Right lobe of liver (tissue), 6 donors: Measurements from ENCODE around the gene AHSP. TPM values are rescaled to one million over a fixed set of nuclear protein-coding genes. Genes with fewer than 3 reads are reported as not detected.
"Not testable (repeated sequence)": the region's sequence is repeated elsewhere in the genome, so short reads cannot be mapped to it uniquely, and the experiment has no call there.

ENCODE experiments used
- ATAC-seq, 4 donors: fragments of 200-7000 bp; cut with Tn5 transposase; one replicate each; pipeline ENCODE4 v1.9.1; 2020; ENCODE audit warnings: mild to moderate bottlenecking in 4 of 4, moderate library complexity in 4 of 4
- DNase-seq, 3 donors: peaks; one replicate each; pipeline ENCODE4 v3.0.0-alpha.2; 2020
- H3K27ac ChIP-seq, 3 donors: fragments of 200-600 bp; one replicate each; pipeline ENCODE4 v1.8.0; 2022
- H3K27me3 ChIP-seq, 2 donors: fragments of 200-600 bp; one replicate each; pipeline ENCODE4 v1.8.0; 2022
- H3K36me3 ChIP-seq, 4 donors: fragments of 200-600 bp; sonication (generic) in 1 of 4; one replicate each; pipeline versions ENCODE4 v1.5.1 to v1.8.0; 2017 to 2022; ENCODE audit warnings: control low read depth in 1 of 4
- H3K4me1 ChIP-seq, 4 donors: fragments of 200-600 bp; sonication (generic) in 1 of 4; one replicate each; pipeline versions ENCODE4 v1.5.1 to v1.8.0; 2017 to 2022; ENCODE audit warnings: control low read depth in 1 of 4
- H3K4me3 ChIP-seq, 3 donors: fragments of 200-600 bp; one replicate each; pipeline ENCODE4 v1.8.0; 2022
- H3K9me3 ChIP-seq, 4 donors: fragments of 200-600 bp; sonication (generic) in 1 of 4; one replicate each; pipeline versions ENCODE4 v1.5.1 to v1.8.0; 2017 to 2022; ENCODE audit warnings: control low read depth in 1 of 4
- POLR2A ChIP-seq: fragments of 450-650 bp; IDR thresholded peaks from one replicate; pipeline ENCODE4 v1.6.1; 2017; ENCODE audit warnings: antibody characterized with exemption, mild to moderate bottlenecking
- WGBS: methylation state at CpG from one replicate; pipeline ENCODE4 v1.1.6; 2018; ENCODE audit warnings: low coverage, low lambda C conversion rate; ENCODE audit not compliant: insufficient coverage; ENCODE audit errors: missing lambda C conversion rate; 5-methylcytosine and 5-hydroxymethylcytosine counted together
- intact Hi-C, 2 donors: fragments of 100-400 bp; cut with DNase I; formaldehyde crosslinking; loops; one replicate each; pipeline versions ENCODE4 v1.11.2 to v1.14.1; 2022
- total RNA-seq, 6 experiments: library from RNA; depleted of rRNA in 2 of 6; stranded (reverse); fragments of >200 nt in 2 of 6; fragmentation: NEBNext Ultra II Directional in 3 of 6; extraction: Animal tissue kit (Norgen Biotek cat#: 25700) in 3 of 6; gene quantifications; one replicate each; pipeline versions ENCODE4 v1.1.0 to v1.2.4, GENCODE V29; 2016 to 2023
- TF ChIP-seq, protein P1 (sequence below), 4 donors: fragments of 200-600 bp in 3 of 4; fragments of 450-650 bp in 1 of 4; IDR thresholded peaks; one replicate each; pipeline versions ENCODE4 v1.5.1 to v1.8.0; 2016 to 2022; ENCODE audit warnings: antibody characterized with exemption in 4 of 4, mild to moderate bottlenecking in 2 of 4
- donor health status: DM: no; HTN: yes; CAD: no.
- donor health status: DM: no; HTN: no; CAD: no.
- donor health status: DM: no; HTN: no; CAD: no.
- donor health status: DM: no; HTN: yes; CAD: no.
- donor health status: DM: no; HTN: yes; CAD: no.

AHSP gene
- total RNA-seq, 6 experiments from 2014 or later: 0.95 to 7.3 (median 3.0) TPM; not detected in 2

DNA sequence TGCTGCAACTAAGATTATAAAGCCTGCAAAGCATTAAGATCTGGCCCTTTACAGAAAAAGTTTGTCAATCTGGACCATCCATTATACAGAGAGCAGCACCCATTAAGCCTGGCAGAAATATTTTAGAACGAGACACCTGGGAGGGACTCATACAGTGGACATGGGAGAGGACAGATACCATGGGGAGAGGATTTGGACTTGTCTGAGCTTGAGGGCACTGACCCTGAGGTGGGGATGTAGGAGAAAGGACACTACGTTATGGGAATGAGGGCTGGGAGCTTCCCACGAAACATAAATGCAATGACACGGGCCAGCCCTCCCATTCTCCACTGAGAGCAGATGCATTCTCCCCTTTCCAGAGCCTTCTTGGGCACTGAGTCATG lies 25.7 kb upstream of the AHSP start:
- DNase-seq: no peak
- H3K36me3 ChIP-seq: peaks cover 0 to 18% (median 4%) of the 10 kb centered on the region in 4 donors
- no peak overlapping the region for H3K4me3 ChIP-seq
- H3K27ac ChIP-seq: peak overlapping the region in 2 of 3 donors; percentile 72 to 83
- TF ChIP-seq, protein P1, sequence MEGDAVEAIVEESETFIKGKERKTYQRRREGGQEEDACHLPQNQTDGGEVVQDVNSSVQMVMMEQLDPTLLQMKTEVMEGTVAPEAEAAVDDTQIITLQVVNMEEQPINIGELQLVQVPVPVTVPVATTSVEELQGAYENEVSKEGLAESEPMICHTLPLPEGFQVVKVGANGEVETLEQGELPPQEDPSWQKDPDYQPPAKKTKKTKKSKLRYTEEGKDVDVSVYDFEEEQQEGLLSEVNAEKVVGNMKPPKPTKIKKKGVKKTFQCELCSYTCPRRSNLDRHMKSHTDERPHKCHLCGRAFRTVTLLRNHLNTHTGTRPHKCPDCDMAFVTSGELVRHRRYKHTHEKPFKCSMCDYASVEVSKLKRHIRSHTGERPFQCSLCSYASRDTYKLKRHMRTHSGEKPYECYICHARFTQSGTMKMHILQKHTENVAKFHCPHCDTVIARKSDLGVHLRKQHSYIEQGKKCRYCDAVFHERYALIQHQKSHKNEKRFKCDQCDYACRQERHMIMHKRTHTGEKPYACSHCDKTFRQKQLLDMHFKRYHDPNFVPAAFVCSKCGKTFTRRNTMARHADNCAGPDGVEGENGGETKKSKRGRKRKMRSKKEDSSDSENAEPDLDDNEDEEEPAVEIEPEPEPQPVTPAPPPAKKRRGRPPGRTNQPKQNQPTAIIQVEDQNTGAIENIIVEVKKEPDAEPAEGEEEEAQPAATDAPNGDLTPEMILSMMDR (IDR thresholded peaks at IDR 0.05): no peak
- TF ChIP-seq POLR2A: no peak
- ATAC-seq: peak; percentile 47 to 69 (median 64)
- H3K9me3 ChIP-seq: no peaks in the 10 kb centered on the region
- no peaks in the 10 kb centered on the region for H3K27me3 ChIP-seq
- intact Hi-C loops: no loop called here
- WGBS: 26% methylated on average over 2 of the region's 4 CpGs
- H3K4me1 ChIP-seq: peaks cover 0 to 45% (median 19%) of the 10 kb centered on the region in 4 donors

DNA sequence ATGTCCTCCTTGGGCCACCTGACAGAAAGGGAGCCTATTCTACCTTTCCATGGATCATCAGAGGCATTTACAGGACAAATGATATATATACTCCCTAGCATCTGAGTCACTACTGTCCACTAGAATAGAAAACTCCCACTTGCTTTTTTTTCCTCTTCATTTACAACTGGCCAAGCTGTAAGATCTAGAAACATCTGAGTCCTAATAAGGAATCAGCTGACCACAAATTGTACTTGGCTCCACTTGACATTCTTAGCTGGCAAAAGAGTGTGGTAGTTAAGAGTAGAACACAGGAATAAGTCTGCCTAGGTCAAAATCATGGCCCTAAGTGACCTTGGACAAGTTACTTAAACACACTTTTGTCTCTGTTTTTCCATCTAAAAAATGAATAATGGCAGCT lies 24.7 kb upstream of the AHSP start:
- Histone ChIP-seq H3K27me3 (no peaks in the 10 kb centered on the region), H3K36me3 (peaks cover 0 to 9% (median 4%) of the 10 kb centered on the region in 4 donors), H3K4me1 (peaks cover 0 to 50% (median 22%) of the 10 kb centered on the region in 4 donors), H3K27ac (peak overlapping the region in 2 of 3 donors; percentile 72 to 83), H3K9me3 (no peaks in the 10 kb centered on the region), H3K4me3 (no peak overlapping the region)
- intact Hi-C loops: no loop called here
- DNase-seq (no peak), ATAC-seq (no peak)
- TF ChIP-seq, protein P1 (IDR thresholded peaks at IDR 0.05): no peak
- no peak for TF ChIP-seq POLR2A

DNA sequence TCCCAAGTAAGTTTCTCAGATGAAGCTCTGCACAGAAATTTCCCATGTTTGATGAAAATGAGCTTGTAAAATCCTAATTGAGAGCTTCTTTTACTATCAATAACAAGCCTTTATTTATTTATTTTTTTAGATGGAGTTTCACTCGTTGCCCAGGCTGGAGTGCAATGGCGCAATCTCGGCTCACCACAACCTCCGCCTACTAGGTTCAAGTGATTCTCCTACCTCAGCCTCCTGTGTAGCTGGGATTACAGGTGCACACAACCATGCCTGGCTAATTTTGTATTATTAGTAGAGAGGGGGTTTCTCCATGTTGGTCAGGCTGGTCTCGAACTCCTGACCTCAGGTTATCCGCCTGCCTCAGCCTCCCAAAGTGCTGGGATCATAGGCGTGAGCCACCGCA lies 24.1 kb upstream of the AHSP start:
- H3K36me3 ChIP-seq, H3K9me3 ChIP-seq, ATAC-seq, H3K27me3 ChIP-seq, intact Hi-C loops, DNase-seq, H3K27ac ChIP-seq, H3K4me3 ChIP-seq: not testable (repeated sequence)
- H3K4me1 ChIP-seq: peaks cover 0 to 50% (median 22%) of the 10 kb centered on the region in 4 donors
- 85% methylated on average over 4 of the region's 8 CpGs for WGBS

DNA sequence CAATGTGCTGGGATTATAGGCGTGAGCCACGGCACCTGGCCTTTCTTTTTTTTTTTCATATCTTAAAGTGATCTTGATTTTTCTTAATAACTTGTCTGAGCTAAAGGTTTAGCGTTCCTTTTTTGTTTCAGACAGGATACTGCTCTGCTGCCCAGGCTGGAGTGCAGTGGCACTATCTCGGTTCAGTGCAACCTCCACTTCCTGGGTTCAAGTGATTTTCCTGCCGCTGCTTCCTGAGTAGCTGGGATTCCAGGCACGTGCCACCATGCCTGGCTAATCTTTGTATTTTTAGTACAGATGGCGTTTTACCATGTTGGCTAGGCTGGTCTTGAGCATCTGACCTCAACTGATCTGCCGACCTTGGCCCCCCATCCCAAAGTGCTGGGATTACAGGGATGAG lies 23.5 kb upstream of the AHSP start:
- H3K4me1 ChIP-seq: peaks cover 0 to 50% (median 23%) of the 10 kb centered on the region in 4 donors
- H3K36me3 ChIP-seq: peaks cover 0 to under 1% (median 0%) of the 10 kb centered on the region in 4 donors
- no peak overlapping the region for H3K27ac ChIP-seq
- TF ChIP-seq, protein P1 (IDR thresholded peaks at IDR 0.05): no peak
- TF ChIP-seq POLR2A: no peak
- H3K4me3 ChIP-seq: no peak overlapping the region
- DNase-seq (no peak), ATAC-seq (no peak)
- no peaks in the 10 kb centered on the region for H3K9me3 ChIP-seq
- no peaks in the 10 kb centered on the region for H3K27me3 ChIP-seq
- intact Hi-C loops: no loop called here
- WGBS: 33% methylated on average over 7 of the region's 8 CpGs

DNA sequence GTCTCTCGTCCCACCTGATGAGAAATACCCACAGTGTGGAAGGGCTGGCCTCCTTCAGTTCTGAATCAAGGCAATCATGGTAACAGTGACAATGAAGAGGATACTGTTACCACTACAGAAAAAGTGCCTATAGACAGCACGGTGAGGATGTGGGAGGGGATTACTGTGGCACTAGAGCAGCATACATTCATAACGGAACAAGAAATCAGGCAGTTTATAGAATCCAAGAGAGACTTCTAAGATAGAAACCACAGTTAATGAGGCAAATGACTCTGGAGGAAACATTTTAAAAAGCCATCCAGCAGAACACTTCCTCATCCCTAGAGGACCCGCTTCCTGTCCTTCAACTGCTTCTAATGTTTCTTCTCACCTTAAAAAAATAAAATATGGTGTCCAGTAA lies 22.2 kb upstream of the AHSP start:
- Histone ChIP-seq H3K27ac (no peak overlapping the region), H3K4me3 (no peak overlapping the region), H3K36me3 (no peaks in the 10 kb centered on the region), H3K9me3 (no peaks in the 10 kb centered on the region), H3K27me3 (no peaks in the 10 kb centered on the region), H3K4me1 (peaks cover 0 to 50% (median 25%) of the 10 kb centered on the region in 4 donors)
- TF ChIP-seq POLR2A: no peak
- TF ChIP-seq, protein P1 (IDR thresholded peaks at IDR 0.05): no peak
- intact Hi-C loops: no loop called here
- 65% methylated on average over 4 of the region's 4 CpGs for WGBS
- DNase-seq (no peak), ATAC-seq (no peak)
